Smooth muscle cell (in vitro differentiated cells): ENCODE measurements around the gene CREBRF. TPM values are rescaled to one million over a fixed set of nuclear protein-coding genes. Genes with fewer than 3 reads are reported as not detected.
A peak's percentile ranks its signal among the peaks of the same experiment; 100 is the strongest.

Experiments used
- polyA plus RNA-seq: library from polyadenylated mRNA; unstranded; fragments of >200 nt; fragmentation: Nextera tagmentation; extraction: Ambion mirVana; gene quantifications from 2 replicates; pipeline ENCODE4 v1.2.1, GENCODE V29; 2016
- small RNA-seq: library from RNA; depleted of rRNA; stranded (forward); fragments of <200 nt; gene quantifications from one replicate; pipeline ENCODE3, GENCODE V24; 2014
- total RNA-seq: library from RNA; depleted of rRNA; stranded (reverse); fragments of >200 nt; gene quantifications from 2 replicates; pipeline ENCODE4 v1.2.3, GENCODE V29; 2014

CREBRF gene
- total and polyA plus RNA-seq, 2 experiments from 2014 or later = 6.9 to 11.3 TPM

Small RNA genes lying within 50 kb of the gene (small RNA-seq; reads per million reads assigned to genes)
- not detected for gene RF00019
- 45.6 reads per million, percentile 96 among the genes with 10 or more reads in this experiment for gene SNORA74B

Other genes with a start within 250 kb of the CREBRF start
- gene ERGIC1, start 222.1 kb upstream of the CREBRF start, total RNA-seq = 135 and 140 TPM in 2 replicates
- 33.2 and 38.2 TPM in 2 replicates for gene ERGIC1, start 222.1 kb upstream of the CREBRF start, polyA plus RNA-seq
- 75.5 and 83.2 TPM in 2 replicates for gene RPL26L1, start 96.9 kb upstream of the CREBRF start, total RNA-seq
- 83.0 and 99.6 TPM in 2 replicates for gene RPL26L1, start 96.9 kb upstream of the CREBRF start, polyA plus RNA-seq
- 201 and 247 TPM in 2 replicates for gene ATP6V0E1, start 72.6 kb upstream of the CREBRF start, total RNA-seq
- 431 and 445 TPM in 2 replicates for gene ATP6V0E1, start 72.6 kb upstream of the CREBRF start, polyA plus RNA-seq
- gene BNIP1, start 88.2 kb downstream of the CREBRF start, total RNA-seq = 16.2 and 18.6 TPM in 2 replicates
- gene BNIP1, start 88.2 kb downstream of the CREBRF start, polyA plus RNA-seq = 15.0 and 21.1 TPM in 2 replicates
- 2.4 and 8.0 TPM in 2 replicates for gene NKX2-5, start 178.9 kb downstream of the CREBRF start, total RNA-seq
- gene NKX2-5, start 178.9 kb downstream of the CREBRF start, polyA plus RNA-seq = 6.8 and 7.9 TPM in 2 replicates